Measurements from ENCODE around the gene EIPR1. TPM values are rescaled to one million over a fixed set of nuclear protein-coding genes. Genes with fewer than 3 reads are reported as not detected.

The EIPR1 gene
- total and polyA plus RNA-seq, 9 donors: 6.6 to 16.6 (median 8.9) TPM

- TF ChIP-seq POLR2A (IDR thresholded peaks at IDR 0.05) (no peak), EP300 (IDR thresholded peaks at IDR 0.05) (no peak), CTCF (IDR thresholded peaks at IDR 0.05) (no peak)
- Histone ChIP-seq H3K4me1 (ENCODE audit: insufficient read depth) (no peaks in the 10 kb centered on the region), H3K36me3 (no peaks in the 10 kb centered on the region), H3K9me3 (no peaks in the 10 kb centered on the region), H3K4me3 (no peak overlapping the region), H3K27ac (no peak overlapping the region), H3K27me3 (no peaks in the 10 kb centered on the region)
- intact Hi-C loops (cut with DNase I): no loop called here
- 86 to 88% (median 86%) methylated on average over 3 of the region's 3 CpGs for WGBS, 3 donors
- DNase-seq: no peak
These were observed 33.5 kb upstream of the EIPR1 start for GRCh38 chr2:3411103-3411502.

GRCh38 chr2:3409627-3410170 is 32.1 kb upstream of the EIPR1 start:
- H3K4me3 ChIP-seq: no peak overlapping the region
- TF ChIP-seq POLR2A (IDR thresholded peaks at IDR 0.05): no peak
- no peaks in the 10 kb centered on the region for H3K36me3 ChIP-seq
- 90 to 94% (median 91%) methylated on average over 12 of the region's 12 CpGs for WGBS, 3 donors
- H3K9me3 ChIP-seq: no peaks in the 10 kb centered on the region
- no peaks in the 10 kb centered on the region for H3K27me3 ChIP-seq
- H3K27ac ChIP-seq: no peak overlapping the region
- intact Hi-C loops (cut with DNase I): no loop called here
- DNase-seq: no peak
- no peaks in the 10 kb centered on the region for H3K4me1 ChIP-seq (ENCODE audit: insufficient read depth)

- Histone ChIP-seq H3K4me3 (no peak overlapping the region), H3K4me1 (ENCODE audit: insufficient read depth) (peaks cover 2% of the 10 kb centered on the region), H3K36me3 (no peaks in the 10 kb centered on the region), H3K27ac (no peak overlapping the region), H3K9me3 (no peaks in the 10 kb centered on the region), H3K27me3 (no peaks in the 10 kb centered on the region)
- 95 to 99% (median 97%) methylated on average over 13 of the region's 13 CpGs for WGBS, 3 donors
- intact Hi-C loops (cut with DNase I): no loop called here
- TF ChIP-seq EP300 (IDR thresholded peaks at IDR 0.05): no peak
- no peak for TF ChIP-seq CTCF (IDR thresholded peaks at IDR 0.05)
- no peak for TF ChIP-seq POLR2A (IDR thresholded peaks at IDR 0.05)
- DNase-seq: no peak
These were observed 31.2 kb upstream of the EIPR1 start for GRCh38 chr2:3408781-3409180.

- H3K36me3 ChIP-seq: no peaks in the 10 kb centered on the region
- 82 to 92% (median 88%) methylated on average over 3 of the region's 3 CpGs for WGBS, 3 donors
- DNase-seq: no peak
- no peak overlapping the region for H3K27ac ChIP-seq
- peaks cover 2% of the 10 kb centered on the region for H3K4me1 ChIP-seq (ENCODE audit: insufficient read depth)
- intact Hi-C loops (cut with DNase I): no loop called here
- H3K27me3 ChIP-seq: no peaks in the 10 kb centered on the region
- H3K4me3 ChIP-seq: no peak overlapping the region
- H3K9me3 ChIP-seq: no peaks in the 10 kb centered on the region
- no peak for TF ChIP-seq EP300 (IDR thresholded peaks at IDR 0.05)
- TF ChIP-seq POLR2A (IDR thresholded peaks at IDR 0.05): no peak
- TF ChIP-seq CTCF (IDR thresholded peaks at IDR 0.05): no peak
These were observed 28.9 kb upstream of the EIPR1 start for GRCh38 chr2:3406501-3406900.

GRCh38 chr2:3405876-3406275 is 28.3 kb upstream of the EIPR1 start:
- Histone ChIP-seq H3K27ac (no peak overlapping the region), H3K4me3 (no peak overlapping the region), H3K9me3 (no peaks in the 10 kb centered on the region), H3K36me3 (no peaks in the 10 kb centered on the region), H3K27me3 (no peaks in the 10 kb centered on the region), H3K4me1 (ENCODE audit: insufficient read depth) (peaks cover 2% of the 10 kb centered on the region)
- intact Hi-C loops (cut with DNase I): no loop called here
- no peak for DNase-seq
- WGBS, 3 donors: 82 to 92% (median 84%) methylated on average over 7 of the region's 7 CpGs
- TF ChIP-seq POLR2A (IDR thresholded peaks at IDR 0.05) (no peak), CTCF (IDR thresholded peaks at IDR 0.05) (no peak), EP300 (IDR thresholded peaks at IDR 0.05) (no peak)

Data from ovary (tissue), 9 donors.